Activated T-cell treated with anti-CD3 and anti-CD28 coated beads, Interleukin-2, amount 50 U/mL, for 1 hour (primary cell): ENCODE results near the gene NOP56.
"Not testable (repeated sequence)": the region's sequence is repeated elsewhere in the genome, so short reads cannot be mapped to it uniquely, and the experiment has no call there.

ENCODE experiments used
- DNase-seq: peaks from one replicate; pipeline ENCODE4 v3.0.0-alpha.2; 2020

NOP56 gene

DNA sequence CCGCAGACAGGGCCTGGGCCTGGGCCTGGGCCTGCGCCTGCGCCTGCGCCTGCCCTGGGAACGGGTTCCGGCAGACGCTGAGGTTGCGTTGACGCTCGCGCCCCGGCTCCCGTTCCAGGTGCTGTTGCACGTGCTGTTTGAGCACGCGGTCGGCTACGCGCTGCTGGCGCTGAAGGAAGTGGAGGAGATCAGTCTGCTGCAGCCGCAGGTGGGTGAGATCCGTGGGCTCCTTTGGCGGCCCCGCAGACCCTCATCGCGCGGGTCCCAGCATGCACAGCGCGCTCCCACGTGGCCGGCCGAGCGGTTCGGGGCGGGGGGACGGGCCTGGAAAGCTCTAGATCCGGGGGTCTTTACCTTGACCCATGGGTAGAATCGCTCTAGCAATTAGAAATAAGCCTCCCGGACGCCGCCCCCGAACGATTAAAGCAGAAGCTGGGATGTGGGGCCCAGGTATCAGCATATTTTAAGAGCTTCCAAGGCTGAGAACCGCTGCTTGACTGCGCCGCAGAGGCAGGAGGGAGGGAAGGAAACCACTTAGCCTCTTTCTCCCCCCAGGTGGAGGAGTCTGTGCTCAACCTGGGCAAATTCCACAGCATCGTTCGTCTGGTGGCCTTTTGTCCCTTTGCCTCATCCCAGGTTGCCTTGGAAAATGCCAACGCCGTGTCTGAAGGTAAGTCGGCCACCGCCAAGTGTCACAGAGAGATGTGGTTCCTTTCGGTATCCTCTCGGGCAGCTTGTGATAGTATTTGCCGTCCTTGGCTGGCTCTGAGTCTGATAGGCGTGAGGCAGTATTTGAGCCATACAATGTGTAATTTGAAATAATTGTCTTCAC lies 508 bp downstream of the NOP56 start:
- no peak for DNase-seq

DNA sequence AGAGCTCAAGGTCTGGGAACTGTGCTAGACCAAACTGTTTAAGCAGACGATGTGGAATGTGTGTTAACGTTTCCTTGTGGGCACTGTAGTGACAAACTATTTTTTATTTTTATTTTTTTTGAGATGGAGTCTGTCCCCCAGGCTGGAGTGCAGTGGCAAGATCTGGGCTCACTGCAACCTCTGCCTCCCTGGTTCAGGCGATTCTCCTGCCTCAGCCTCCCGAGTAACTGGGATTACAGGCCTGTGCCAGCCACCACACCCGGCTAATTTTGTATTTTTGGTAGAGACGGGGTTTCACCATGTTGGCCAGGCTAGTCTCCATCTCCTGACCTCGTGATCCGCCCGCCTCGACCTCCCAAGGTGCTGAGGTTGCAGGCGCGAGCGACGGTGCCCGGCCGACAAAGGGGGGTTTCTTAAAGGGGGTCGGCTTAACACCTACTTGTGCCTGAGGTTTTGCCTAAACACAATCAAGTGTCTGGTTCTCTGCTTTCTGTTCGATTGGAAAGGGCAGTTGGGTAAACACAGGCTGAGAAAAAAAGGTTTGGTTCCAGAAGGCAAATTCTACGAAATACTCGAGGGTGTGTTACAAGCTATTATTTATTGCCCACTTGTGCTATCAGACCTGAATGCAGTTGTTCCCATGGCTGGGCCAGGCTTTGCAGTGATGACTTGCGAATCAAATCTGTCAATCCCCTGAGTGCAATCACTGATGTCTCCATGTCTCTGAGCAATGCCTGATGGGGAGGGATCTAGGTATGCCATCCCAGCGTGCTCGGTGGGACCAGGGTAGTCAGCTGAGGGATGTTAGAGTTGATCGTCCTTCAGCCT lies 1.3 kb downstream of the NOP56 start:
- DNase-seq = no peak

- no peak for DNase-seq
Measured at GRCh38 chr20:2654384-2654822, 2.0 kb downstream of the NOP56 start.

GRCh38 chr20:2654831-2655230 lies 2.4 kb downstream of the NOP56 start:
- DNase-seq = no peak

DNA sequence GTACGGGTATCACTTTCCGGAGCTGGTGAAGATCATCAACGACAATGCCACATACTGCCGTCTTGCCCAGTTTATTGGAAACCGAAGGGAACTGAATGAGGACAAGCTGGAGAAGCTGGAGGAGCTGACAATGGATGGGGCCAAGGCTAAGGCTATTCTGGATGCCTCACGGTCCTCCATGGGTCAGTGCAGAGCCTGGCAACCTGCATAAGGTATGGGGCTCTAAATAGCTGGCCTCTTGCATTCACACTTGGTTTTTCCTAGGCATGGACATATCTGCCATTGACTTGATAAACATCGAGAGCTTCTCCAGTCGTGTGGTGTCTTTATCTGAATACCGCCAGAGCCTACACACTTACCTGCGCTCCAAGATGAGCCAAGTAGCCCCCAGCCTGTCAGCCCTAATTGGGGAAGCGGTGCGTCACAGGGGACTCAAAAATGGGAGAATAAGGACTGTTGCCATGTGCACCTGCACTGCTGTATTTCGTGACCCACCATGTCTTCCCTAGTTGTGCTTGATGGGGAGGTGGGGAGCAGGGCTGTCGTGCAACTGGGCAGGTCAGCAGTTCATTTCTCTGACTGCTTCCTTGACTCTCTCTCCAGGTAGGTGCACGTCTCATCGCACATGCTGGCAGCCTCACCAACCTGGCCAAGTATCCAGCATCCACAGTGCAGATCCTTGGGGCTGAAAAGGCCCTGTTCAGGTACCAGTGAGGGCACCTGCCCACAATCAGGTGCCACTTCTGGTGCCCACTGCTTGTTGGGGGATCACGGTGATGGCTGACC lies 3.1 kb downstream of the NOP56 start:
- DNase-seq = no peak

DNA sequence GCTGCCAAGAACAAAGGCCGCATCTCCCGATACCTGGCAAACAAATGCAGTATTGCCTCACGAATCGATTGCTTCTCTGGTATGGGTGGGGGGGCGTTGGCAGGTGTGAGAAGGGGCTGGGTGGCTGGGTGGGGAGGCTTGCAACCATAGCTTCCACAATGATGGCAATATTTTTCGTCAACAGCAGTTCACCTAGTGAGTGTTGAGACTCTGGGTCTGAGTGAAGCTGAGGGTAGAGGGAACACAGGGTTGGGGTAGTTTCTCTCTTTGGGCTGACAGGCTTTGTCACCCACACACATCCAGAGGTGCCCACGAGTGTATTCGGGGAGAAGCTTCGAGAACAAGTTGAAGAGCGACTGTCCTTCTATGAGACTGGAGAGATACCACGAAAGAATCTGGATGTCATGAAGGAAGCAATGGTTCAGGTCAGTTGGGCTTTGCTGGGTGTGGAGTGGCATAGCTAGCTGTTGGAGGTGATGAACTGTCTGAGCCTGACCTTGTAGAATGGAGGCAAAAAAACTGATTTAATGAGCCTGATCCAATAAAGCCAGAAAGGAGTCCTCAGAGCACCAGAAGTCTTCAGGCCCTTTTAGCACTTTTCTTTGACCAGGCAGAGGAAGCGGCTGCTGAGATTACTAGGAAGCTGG lies 4.2 kb downstream of the NOP56 start:
- no peak for DNase-seq

- no peak for DNase-seq
Measured at GRCh38 chr20:2657241-2657640, 4.8 kb downstream of the NOP56 start.

- DNase-seq = no peak
Measured at GRCh38 chr20:2657674-2658073, 5.2 kb downstream of the NOP56 start.

DNA sequence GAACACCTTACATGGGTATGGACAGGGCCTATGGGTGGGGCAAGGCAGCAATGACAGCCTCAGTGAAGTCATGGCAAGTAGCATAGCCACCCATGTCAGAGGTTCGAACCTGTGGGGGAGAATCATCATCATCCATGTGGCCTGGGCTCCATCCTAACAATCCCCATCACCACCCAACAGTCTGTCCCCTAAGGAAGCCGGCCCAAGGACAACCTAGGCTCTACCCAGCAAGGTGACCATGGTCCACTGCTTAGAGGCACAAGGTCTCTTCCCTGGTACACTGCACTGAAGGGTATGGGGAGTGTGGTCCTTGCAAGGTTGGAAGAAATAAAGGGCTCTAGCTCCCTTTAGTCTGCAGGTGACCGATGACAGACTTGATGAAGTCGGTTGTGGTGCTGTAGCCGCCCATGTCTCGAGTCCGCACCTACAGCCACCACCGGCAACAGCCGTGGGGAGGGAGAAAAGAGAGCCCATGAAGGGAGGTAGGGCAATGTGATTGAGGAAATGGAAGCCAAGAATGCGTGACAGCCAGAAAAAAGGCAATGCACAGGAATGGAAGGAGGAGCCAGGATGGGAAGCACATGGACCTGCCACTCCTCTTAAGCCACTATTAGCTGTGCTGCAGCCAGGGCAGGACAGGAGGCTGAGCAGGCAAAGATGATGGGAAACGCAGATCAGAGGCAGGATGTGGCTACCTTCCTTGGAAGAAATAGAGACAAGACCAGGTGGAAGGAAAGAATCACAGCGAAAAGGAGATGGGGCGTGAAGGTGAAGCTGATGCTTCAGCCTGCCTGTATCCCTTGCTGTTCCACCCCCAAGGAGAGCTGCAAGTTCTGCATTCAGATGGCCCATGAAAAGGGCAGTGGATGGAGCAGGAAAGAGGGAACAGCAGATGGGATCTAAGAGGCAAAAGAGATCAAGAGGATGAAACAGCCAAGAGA lies 6.3 kb downstream of the NOP56 start:
- no peak for DNase-seq

DNA sequence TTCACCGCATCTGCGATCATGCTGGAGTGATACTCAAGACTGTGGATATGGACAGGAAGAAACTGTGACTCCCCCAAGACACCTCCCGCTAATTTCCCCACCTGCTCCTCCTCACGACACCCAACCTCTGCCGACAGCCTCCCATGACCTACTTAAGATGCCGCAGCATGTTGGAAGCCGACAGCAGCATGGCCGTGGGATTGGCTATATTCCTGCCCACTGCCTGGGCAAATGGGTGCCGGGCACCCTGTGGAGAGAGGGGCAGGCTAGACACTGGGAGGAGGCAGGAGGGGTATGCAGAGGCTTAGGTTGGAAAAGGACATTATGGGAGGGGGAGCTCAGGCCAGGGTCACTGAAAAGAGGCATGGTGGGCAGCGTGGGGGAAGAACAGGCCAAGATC lies 7.1 kb downstream of the NOP56 start:
- no peak for DNase-seq

DNA sequence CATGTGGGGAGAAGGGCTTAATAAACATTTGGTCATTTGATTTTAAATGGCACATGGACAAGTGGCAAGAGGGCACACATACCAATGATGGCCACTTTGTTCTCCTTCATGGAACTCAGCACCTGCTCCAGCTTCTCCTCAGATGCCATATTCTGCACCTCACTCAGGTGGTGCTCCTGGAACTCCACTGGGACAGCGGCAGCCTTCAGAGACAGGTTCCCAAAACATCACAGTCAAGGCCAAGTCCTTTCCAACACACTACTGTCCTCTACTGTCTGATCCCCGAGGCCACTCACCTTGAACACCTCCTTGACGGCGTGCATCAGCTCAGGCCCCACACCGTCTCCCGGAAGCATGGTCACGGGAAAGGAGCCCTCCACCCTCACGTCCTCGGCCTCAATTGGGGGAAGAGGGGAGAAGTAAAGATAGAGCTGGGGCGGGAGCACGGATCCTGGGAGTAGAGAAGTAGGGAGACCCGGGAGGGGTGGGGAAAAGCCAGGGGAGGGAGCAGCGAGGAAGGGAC lies 11.0 kb downstream of the NOP56 start:
- DNase-seq = no peak

- peak; percentile 91 for DNase-seq
Measured at GRCh38 chr20:2663887-2664719, 11.7 kb downstream of the NOP56 start, which contains the start of gene IDH3B. IDH3B (minus strand) TSS chr20:2664216; CDS start chr20:2664188, 28 bp downstream.

- DNase-seq = no peak
Measured at GRCh38 chr20:2671977-2672376, 19.5 kb downstream of the NOP56 start.

DNA sequence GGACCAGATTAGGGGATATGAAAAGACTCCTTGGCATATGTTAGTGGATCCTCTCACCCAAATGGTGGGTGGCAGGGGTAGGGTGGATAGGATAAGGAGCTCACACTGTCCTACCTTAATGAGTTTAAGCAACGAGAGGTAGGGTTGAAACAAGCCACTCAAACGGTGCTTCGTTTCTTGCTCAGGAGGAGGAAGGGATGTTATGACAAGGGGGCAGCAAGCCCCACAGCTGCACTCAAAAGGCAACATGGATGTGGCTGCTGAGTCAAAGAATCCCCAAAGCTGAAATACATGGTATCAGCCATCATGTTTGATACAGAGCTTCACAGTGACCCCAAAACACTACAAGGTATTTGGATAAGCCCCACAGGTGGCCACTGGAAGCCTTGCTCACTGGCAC lies 20.0 kb downstream of the NOP56 start:
- DNase-seq = no peak

GRCh38 chr20:2673453-2673852 lies 21.0 kb downstream of the NOP56 start:
- no peak for DNase-seq

DNA sequence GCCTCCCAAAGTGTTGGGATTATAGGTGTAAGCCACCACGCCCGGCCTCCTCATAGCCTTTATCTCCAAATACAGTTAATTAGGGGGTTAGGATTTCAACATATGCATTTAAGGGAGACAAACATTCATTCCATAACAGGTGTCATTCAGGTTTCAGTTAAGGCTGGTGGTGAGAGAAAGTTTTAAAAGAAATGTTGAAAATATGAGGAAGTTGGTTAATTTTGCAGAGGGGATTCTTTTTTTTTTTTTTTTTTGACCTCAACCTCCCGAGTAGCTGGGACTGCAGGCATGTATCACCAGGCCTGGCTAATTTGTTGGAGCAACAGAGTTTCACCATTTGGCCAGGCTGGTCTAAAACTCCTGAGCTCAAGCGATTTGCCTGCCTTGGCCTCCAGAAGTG lies 27.6 kb downstream of the NOP56 start:
- no peak for DNase-seq

- DNase-seq = not testable (repeated sequence)
Measured at GRCh38 chr20:2682040-2682439, 29.6 kb downstream of the NOP56 start.

- DNase-seq = not testable (repeated sequence)
Measured at GRCh38 chr20:2684817-2685216, 32.4 kb downstream of the NOP56 start.

- DNase-seq = no peak
Measured at GRCh38 chr20:2687514-2687913, 35.1 kb downstream of the NOP56 start.

- peak; percentile 81 for DNase-seq
Measured at GRCh38 chr20:2688041-2688591, 35.7 kb downstream of the NOP56 start.
